ENCODE measurements around the gene CRYBG2. TPM values are rescaled to one million over a fixed set of nuclear protein-coding genes. Genes with fewer than 3 reads are reported as not detected.
"Not testable (repeated sequence)": the region's sequence is repeated elsewhere in the genome, so short reads cannot be mapped to it uniquely, and the experiment has no call there.

Gene CRYBG2
- total RNA-seq, 1 experiment from 2014 or later, result 6.4 TPM

DNA sequence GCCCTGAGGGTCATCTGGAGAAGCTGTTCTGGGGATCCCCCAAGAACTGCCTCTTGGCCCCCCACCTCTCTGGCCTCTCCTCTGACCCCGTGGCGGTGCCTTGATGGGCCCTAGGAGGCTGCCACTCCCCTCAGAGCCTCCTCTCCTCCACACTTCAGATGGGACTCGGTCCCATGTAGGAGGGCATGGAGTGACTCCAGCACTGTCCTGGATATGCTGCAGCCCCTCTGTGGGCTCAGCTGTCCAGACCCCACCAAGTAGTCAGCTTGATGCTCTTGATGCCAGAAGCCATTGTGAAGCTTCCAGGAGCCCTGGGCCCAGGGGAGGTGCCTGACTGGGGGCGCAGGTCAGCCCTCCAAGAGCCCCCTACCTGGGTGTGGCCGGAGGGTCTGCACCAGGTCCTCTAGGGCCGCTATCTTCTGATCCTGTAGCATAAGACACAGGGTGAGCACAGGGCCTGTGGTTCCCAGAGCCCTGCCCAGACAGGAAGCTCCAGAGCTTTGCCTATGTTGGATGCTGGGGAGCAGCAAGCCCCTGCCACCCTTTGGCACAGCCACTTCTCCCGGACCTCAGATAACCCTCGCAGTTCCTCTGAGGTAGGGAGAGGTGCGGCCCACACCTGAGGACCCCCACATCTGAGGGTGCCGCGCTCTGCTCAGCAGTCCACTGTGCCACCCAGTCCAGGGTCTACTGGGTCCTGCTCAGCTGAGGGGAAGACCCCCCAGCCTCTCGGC is 56.7 kb downstream of the CRYBG2 start:
- CTCF ChIA-PET, result interaction anchor here (0.5 to 1.3 kb wide), 2 partner anchors 12 to 159 kb away, joined by 3 to 4 read pairs; no protein-coding TSS in a partner anchor
- BruUV-seq (replicated peaks), result no TSS peak
- Mint-ChIP-seq H3K36me3 (ENCODE audit: insufficient read depth, unreplicated experiment) (no peaks in the 10 kb centered on the region), H3K9me3 (ENCODE audit: low read depth, unreplicated experiment) (no peaks in the 10 kb centered on the region), H3K27me3 (ENCODE audit: unreplicated experiment) (no peaks in the 10 kb centered on the region), H3K27ac (ENCODE audit: unreplicated experiment) (no peak overlapping the region), H3K4me1 (ENCODE audit: low read depth, unreplicated experiment) (peaks cover 9% of the 10 kb centered on the region), H3K4me3 (ENCODE audit: low read depth, unreplicated experiment) (no peak overlapping the region)
- intact Hi-C loops (cut with micrococcal nuclease; ENCODE audit: unreplicated experiment), result no loop called here
- DNase-seq, result no peak
- no peak for TF ChIP-seq CTCF (IDR thresholded peaks at IDR 0.05; ENCODE audit: unreplicated experiment)

- Mint-ChIP-seq H3K36me3 (ENCODE audit: insufficient read depth, unreplicated experiment) (no peaks in the 10 kb centered on the region), H3K27ac (ENCODE audit: unreplicated experiment) (no peak overlapping the region), H3K27me3 (ENCODE audit: unreplicated experiment) (no peaks in the 10 kb centered on the region), H3K4me1 (ENCODE audit: low read depth, unreplicated experiment) (peaks cover 9% of the 10 kb centered on the region), H3K9me3 (ENCODE audit: low read depth, unreplicated experiment) (no peaks in the 10 kb centered on the region), H3K4me3 (ENCODE audit: low read depth, unreplicated experiment) (no peak overlapping the region)
- intact Hi-C loops (cut with micrococcal nuclease; ENCODE audit: unreplicated experiment), result no loop called here
- no peak for DNase-seq
- BruUV-seq (replicated peaks), result no TSS peak
- no peak for TF ChIP-seq CTCF (IDR thresholded peaks at IDR 0.05; ENCODE audit: unreplicated experiment)
- CTCF ChIA-PET, result interaction anchor here (1.3 kb wide), 1 partner anchor 11 kb away, joined by 3 read pairs; no protein-coding TSS in a partner anchor
Observed at GRCh38 chr1:26296340-26297056, 57.4 kb downstream of the CRYBG2 start.

DNA sequence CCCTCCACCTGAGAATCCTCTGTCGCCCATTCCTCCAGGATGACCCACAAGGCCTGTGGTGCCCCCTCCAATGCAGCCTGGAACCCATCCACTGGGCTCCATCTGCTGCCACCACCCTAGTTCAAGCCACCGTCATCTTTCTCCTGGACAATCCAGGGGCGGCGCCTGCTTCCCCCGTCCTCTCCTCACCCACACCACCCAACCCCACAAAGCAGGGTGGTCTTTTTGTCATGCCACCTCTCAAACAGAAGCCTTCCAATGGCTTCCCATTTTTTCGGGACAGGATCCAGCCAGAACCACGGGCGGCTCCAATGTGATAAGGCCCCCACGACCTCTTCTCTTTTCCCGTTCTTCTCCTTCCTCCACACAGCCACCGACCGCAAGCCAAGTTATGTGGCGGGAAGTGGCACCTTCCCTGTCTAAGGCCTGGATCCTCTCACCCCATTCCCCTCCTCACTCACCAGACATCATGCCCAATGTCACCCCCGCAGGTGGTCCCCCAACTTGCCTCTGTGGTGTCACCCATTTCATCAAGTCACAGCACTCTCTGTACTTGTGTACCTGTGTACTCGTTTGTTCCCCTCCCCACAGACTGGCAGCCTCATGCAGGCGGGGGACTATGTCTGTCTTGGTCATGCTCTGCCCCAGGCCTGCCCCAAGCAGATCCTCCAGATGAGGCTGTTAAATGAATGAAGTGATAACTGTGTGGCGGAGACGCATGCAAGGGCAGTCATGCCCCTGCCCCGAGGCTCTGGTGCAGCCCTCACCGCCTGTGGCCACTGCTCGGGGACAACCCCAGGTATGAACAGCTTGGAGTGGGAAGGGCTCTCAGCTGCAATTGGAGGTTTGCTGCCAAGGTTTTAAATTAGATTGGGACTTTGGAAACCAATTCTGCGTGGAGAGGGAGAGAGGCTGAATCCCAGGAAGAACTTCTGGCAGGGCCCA is 58.5 kb downstream of the CRYBG2 start:
- no peaks in the 10 kb centered on the region for H3K36me3 Mint-ChIP-seq (ENCODE audit: insufficient read depth, unreplicated experiment)
- no peaks in the 10 kb centered on the region for H3K9me3 Mint-ChIP-seq (ENCODE audit: low read depth, unreplicated experiment)
- H3K27ac Mint-ChIP-seq (ENCODE audit: unreplicated experiment), result no peak overlapping the region
- no peak overlapping the region for H3K4me3 Mint-ChIP-seq (ENCODE audit: low read depth, unreplicated experiment)
- CTCF ChIA-PET, result interaction anchor here (1.3 kb wide), 1 partner anchor 10 kb away, joined by 3 read pairs; no protein-coding TSS in a partner anchor
- intact Hi-C loops (cut with micrococcal nuclease; ENCODE audit: unreplicated experiment), result no loop called here
- BruUV-seq (replicated peaks), result no TSS peak
- no peaks in the 10 kb centered on the region for H3K27me3 Mint-ChIP-seq (ENCODE audit: unreplicated experiment)
- DNase-seq, result no peak
- TF ChIP-seq CTCF (IDR thresholded peaks at IDR 0.05; ENCODE audit: unreplicated experiment), result no peak
- peaks cover 9% of the 10 kb centered on the region for H3K4me1 Mint-ChIP-seq (ENCODE audit: low read depth, unreplicated experiment)

DNA sequence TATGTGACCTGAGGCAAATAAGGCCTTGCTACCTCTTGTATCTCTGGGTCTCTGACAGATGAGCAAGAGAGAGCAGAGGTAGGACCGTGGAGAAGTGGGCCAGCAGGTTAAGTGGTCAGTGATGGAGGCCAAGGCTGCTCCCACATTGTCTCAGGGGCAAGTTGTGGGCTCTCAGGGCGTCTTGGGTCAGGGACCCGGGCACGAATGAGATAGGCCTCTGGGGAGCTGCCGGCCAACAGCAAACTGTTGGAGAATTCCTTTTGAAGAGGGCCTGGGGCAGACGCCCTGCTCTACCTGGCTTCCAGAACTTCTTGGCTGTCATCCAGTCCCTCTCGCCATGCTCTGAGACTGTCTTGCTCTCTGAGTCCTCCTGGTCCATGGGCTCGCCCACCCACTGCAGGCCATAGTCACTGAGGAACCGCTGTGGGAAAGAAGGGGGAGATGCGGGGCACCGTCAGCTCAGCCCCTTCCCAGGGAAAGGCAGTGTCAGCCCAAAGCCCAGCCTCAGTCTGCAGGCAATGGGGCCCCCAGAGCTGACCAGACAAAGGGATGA is 59.9 kb downstream of the CRYBG2 start:
- intact Hi-C loops (cut with micrococcal nuclease; ENCODE audit: unreplicated experiment), result no loop called here
- no peak for TF ChIP-seq CTCF (IDR thresholded peaks at IDR 0.05; ENCODE audit: unreplicated experiment)
- Mint-ChIP-seq H3K4me3 (ENCODE audit: low read depth, unreplicated experiment) (no peak overlapping the region), H3K9me3 (ENCODE audit: low read depth, unreplicated experiment) (no peaks in the 10 kb centered on the region), H3K4me1 (ENCODE audit: low read depth, unreplicated experiment) (peaks cover 1% of the 10 kb centered on the region), H3K36me3 (ENCODE audit: insufficient read depth, unreplicated experiment) (no peaks in the 10 kb centered on the region), H3K27ac (ENCODE audit: unreplicated experiment) (no peak overlapping the region), H3K27me3 (ENCODE audit: unreplicated experiment) (no peaks in the 10 kb centered on the region)
- no peak for DNase-seq
- BruUV-seq (replicated peaks), result no TSS peak
- CTCF ChIA-PET, result no interaction called here

DNA sequence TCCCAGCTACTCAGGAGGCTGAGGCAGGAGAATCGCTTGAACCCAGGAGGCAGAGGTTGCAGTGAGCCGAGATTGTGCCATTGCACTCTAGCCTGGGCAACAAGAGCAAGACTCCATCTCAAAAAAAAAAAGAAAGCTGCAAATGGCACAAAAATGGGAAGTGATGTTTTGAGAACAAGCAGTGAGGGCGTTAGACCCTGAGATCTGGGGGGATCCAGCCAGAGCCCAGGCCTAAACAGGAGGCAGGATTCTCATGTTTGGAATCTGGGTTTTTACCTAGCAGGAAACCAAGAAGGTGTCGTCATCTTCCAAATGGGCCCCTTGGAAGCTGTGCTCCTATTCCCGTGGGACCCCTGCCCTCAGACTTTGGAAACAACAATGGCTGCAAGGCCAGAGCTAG is 61.2 kb downstream of the CRYBG2 start:
- H3K27me3 Mint-ChIP-seq (ENCODE audit: unreplicated experiment); H3K27ac Mint-ChIP-seq (ENCODE audit: unreplicated experiment); H3K4me3 Mint-ChIP-seq (ENCODE audit: low read depth, unreplicated experiment); BruUV-seq (replicated peaks); H3K9me3 Mint-ChIP-seq (ENCODE audit: low read depth, unreplicated experiment); H3K4me1 Mint-ChIP-seq (ENCODE audit: low read depth, unreplicated experiment); intact Hi-C loops (cut with micrococcal nuclease; ENCODE audit: unreplicated experiment); H3K36me3 Mint-ChIP-seq (ENCODE audit: insufficient read depth, unreplicated experiment); DNase-seq: not testable (repeated sequence)
- CTCF ChIA-PET, result interaction anchor here (0.5 kb wide), 1 partner anchor 28 kb away, joined by 4 read pairs; no protein-coding TSS in a partner anchor

Data from Calu3 (cell line).